Osteocyte (in vitro differentiated cells): Measurements from ENCODE around the gene CHCHD3. TPM values are rescaled to one million over a fixed set of nuclear protein-coding genes. Genes with fewer than 3 reads are reported as not detected.

Experiments
- DNase-seq: peaks from one replicate; pipeline ENCODE4 v3.0.0; 2021; ENCODE audit warnings: mixed read lengths; ENCODE audit not compliant: unreplicated experiment; ENCODE audit errors: extremely low spot score
- H3K27ac Mint-ChIP-seq: one replicate; pipeline ENCODE4 v1.8.0; 2021; ENCODE audit warnings: mild to moderate bottlenecking, mixed read lengths; ENCODE audit not compliant: unreplicated experiment
- H3K27me3 Mint-ChIP-seq: one replicate; pipeline ENCODE4 v1.8.0; 2021; ENCODE audit warnings: mixed read lengths; ENCODE audit not compliant: unreplicated experiment
- H3K36me3 Mint-ChIP-seq: one replicate; pipeline ENCODE4 v1.8.0; 2021; ENCODE audit warnings: mixed read lengths; ENCODE audit not compliant: unreplicated experiment
- H3K4me1 Mint-ChIP-seq: one replicate; pipeline ENCODE4 v1.8.0; 2021; ENCODE audit warnings: mixed read lengths; ENCODE audit not compliant: unreplicated experiment
- H3K4me3 Mint-ChIP-seq: one replicate; pipeline ENCODE4 v1.8.0; 2021; ENCODE audit warnings: mild to moderate bottlenecking, moderate library complexity, mixed read lengths; ENCODE audit not compliant: unreplicated experiment
- H3K9me3 Mint-ChIP-seq: one replicate; pipeline ENCODE4 v1.8.0; 2021; ENCODE audit warnings: mixed read lengths; ENCODE audit not compliant: unreplicated experiment
- CTCF ChIP-seq: fragments of 200-600 bp; sonication (generic); IDR thresholded peaks from 2 replicates; pipeline ENCODE4 v1.5.0; 2021; ENCODE audit warnings: antibody characterized with exemption, mild to moderate bottlenecking, moderate library complexity
- total RNA-seq: library from RNA; stranded (reverse); gene quantifications from 2 replicates; pipeline ENCODE4 v1.2.1, GENCODE V29; 2021

CHCHD3 gene
- total RNA-seq, 1 donor from 2014 or later, result 47.4 TPM

DNA sequence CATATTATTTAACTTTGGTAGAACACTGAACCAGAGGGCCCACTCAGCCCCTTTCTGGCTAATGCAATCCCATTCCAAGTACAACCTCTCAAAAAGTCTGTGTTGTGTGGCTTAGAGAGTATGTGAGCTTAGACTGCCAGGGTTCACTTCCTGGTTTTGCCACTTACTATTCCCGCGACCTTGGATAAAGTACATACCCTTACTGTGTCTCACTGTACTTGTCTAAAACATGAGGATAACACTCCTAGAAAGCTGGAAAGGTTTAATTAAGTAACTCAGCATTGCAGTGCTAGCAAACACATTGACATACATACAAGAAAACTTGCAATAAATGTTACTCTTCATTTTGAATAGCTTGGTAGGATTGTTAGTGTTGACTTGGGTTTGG is 215.8 kb downstream of the CHCHD3 start:
- no peak for DNase-seq
- Mint-ChIP-seq H3K9me3 (no peaks in the 10 kb centered on the region), H3K27me3 (no peaks in the 10 kb centered on the region), H3K4me3 (no peak overlapping the region), H3K27ac (no peak overlapping the region), H3K36me3 (no peaks in the 10 kb centered on the region), H3K4me1 (peaks cover 14% of the 10 kb centered on the region)
- TF ChIP-seq CTCF, result no peak

- Mint-ChIP-seq H3K4me3 (no peak overlapping the region), H3K9me3 (no peaks in the 10 kb centered on the region), H3K27me3 (no peaks in the 10 kb centered on the region), H3K27ac (peak overlapping the region; percentile 12), H3K36me3 (peaks cover 3% of the 10 kb centered on the region), H3K4me1 (peaks cover 14% of the 10 kb centered on the region)
- TF ChIP-seq CTCF, result no peak
- DNase-seq, result no peak
Observed at GRCh38 chr7:132865366-132866143, 216.3 kb downstream of the CHCHD3 start.

DNA sequence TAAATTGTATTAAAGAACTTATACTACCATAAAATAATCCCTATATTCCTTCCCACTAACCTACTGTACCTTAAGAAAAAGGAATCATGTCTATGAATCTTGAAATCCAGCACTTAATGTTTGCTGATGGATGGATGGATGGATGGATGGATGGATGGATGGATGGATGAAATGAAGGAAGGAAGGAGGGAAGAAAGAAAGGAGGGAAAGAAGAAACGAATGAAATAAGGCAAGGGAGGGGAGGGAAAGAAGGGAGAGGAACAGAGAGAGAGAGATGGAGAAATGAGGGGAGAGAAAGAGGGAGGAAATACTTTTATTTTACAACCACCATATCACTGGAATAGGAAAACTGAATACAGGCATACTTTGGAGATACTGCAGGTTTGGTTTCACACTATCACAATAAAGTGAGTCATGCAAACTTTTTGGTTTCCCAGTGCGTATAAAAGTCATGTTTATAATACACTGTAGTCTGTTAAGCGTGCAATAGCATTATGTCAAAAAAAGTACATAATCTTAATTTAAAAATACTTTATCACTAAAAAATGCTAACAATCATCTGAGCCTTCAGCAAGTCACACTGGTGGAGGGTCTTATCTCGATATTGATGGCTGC is 219.8 kb downstream of the CHCHD3 start:
- Mint-ChIP-seq H3K4me1 (peaks cover 14% of the 10 kb centered on the region), H3K27ac (no peak overlapping the region), H3K36me3 (peaks cover 3% of the 10 kb centered on the region), H3K9me3 (no peaks in the 10 kb centered on the region), H3K27me3 (no peaks in the 10 kb centered on the region), H3K4me3 (no peak overlapping the region)
- TF ChIP-seq CTCF, result no peak
- no peak for DNase-seq

- TF ChIP-seq CTCF, result no peak
- no peak overlapping the region for H3K4me3 Mint-ChIP-seq
- H3K4me1 Mint-ChIP-seq, result peaks cover 9% of the 10 kb centered on the region
- H3K36me3 Mint-ChIP-seq, result peaks cover 3% of the 10 kb centered on the region
- no peaks in the 10 kb centered on the region for H3K9me3 Mint-ChIP-seq
- no peak overlapping the region for H3K27ac Mint-ChIP-seq
- no peaks in the 10 kb centered on the region for H3K27me3 Mint-ChIP-seq
- no peak for DNase-seq
Observed at GRCh38 chr7:132861424-132861823, 220.5 kb downstream of the CHCHD3 start.

- Mint-ChIP-seq H3K36me3 (peaks cover 3% of the 10 kb centered on the region), H3K4me1 (peaks cover 2% of the 10 kb centered on the region)
- DNase-seq, result no peak
Observed at GRCh38 chr7:132859199-132859598, 222.7 kb downstream of the CHCHD3 start.

More at GRCh38 chr7:132859199-132859598, 222.7 kb downstream of the CHCHD3 start:
- no peaks in the 10 kb centered on the region for H3K9me3 Mint-ChIP-seq
- no peak overlapping the region for H3K4me3 Mint-ChIP-seq
- no peak overlapping the region for H3K27ac Mint-ChIP-seq
- H3K27me3 Mint-ChIP-seq, result no peaks in the 10 kb centered on the region
- TF ChIP-seq CTCF, result no peak
